CD4-positive, alpha-beta T cell (primary cell): Measurements from ENCODE around the gene ANKZF1. TPM values are rescaled to one million over a fixed set of nuclear protein-coding genes. Genes with fewer than 3 reads are reported as not detected.

ENCODE experiments used
- ATAC-seq: fragments of 200-7000 bp; cut with Tn5 transposase; one replicate; pipeline ENCODE4 v1.10.0; 2022; ENCODE audit warnings: mild to moderate bottlenecking; ENCODE audit not compliant: poor library complexity
- CTCF ChIA-PET: fragments of 350-600 bp; sonication (Branson Sonifier 250); formaldehyde crosslinking; loops from one replicate; lab custom pipeline; 2021; ENCODE audit warnings: antibody characterized with exemption, inconsistent platforms; lab: Charles Lee
- POLR2A ChIA-PET: fragments of 350-600 bp; sonication (Branson Sonifier 250); formaldehyde crosslinking; loops from one replicate; lab custom pipeline; 2021; ENCODE audit warnings: antibody characterized with exemption, inconsistent platforms; lab: Charles Lee
- DNase-seq, 14 experiments: peaks; one replicate each; pipeline ENCODE4 v3.0.0-alpha.2; 2013 to 2020; ENCODE audit warnings: mixed read lengths in 2 of 14
- H3K27ac ChIP-seq, 2 donors: one replicate each; pipeline versions ENCODE4 v1.5.1 to v1.7.0; 2013; ENCODE audit warnings: low read length in 2 of 2, low read depth in 1 of 2, mild to moderate bottlenecking in 1 of 2
- H3K27me3 ChIP-seq, 2 experiments: 1 replicate in 1 of 2; 2 replicates in 1 of 2; pipeline versions ENCODE4 v1.6.1 to v1.7.0; 2013; ENCODE audit warnings: low read length in 2 of 2, control low read depth in 1 of 2, mild to moderate bottlenecking in 1 of 2, moderate library complexity in 1 of 2; ENCODE audit not compliant: insufficient read depth in 2 of 2, control insufficient read depth in 1 of 2
- H3K36me3 ChIP-seq: one replicate; pipeline ENCODE4 v1.6.1; 2013; ENCODE audit warnings: low read length, control low read depth; ENCODE audit not compliant: insufficient read depth
- H3K4me1 ChIP-seq: one replicate; pipeline ENCODE4 v1.6.1; 2013; ENCODE audit warnings: low read length, control low read depth; ENCODE audit not compliant: insufficient read depth
- H3K4me3 ChIP-seq: one replicate; pipeline ENCODE4 v1.5.1; 2013; ENCODE audit warnings: mild to moderate bottlenecking, low read length, moderate library complexity
- H3K9me3 ChIP-seq, 2 experiments: 1 replicate in 1 of 2; 2 replicates in 1 of 2; pipeline versions ENCODE4 v1.6.1 to v1.7.0; 2013; ENCODE audit warnings: low read length in 2 of 2, mild to moderate bottlenecking in 2 of 2, control low read depth in 1 of 2, moderate library complexity in 1 of 2; ENCODE audit not compliant: control insufficient read depth in 1 of 2, insufficient read depth in 1 of 2
- H3K27ac Mint-ChIP-seq: one replicate; pipeline ENCODE4 v1.8.0; 2020; ENCODE audit warnings: mixed read lengths
- H3K27me3 Mint-ChIP-seq: one replicate; pipeline ENCODE4 v1.8.0; 2021; ENCODE audit warnings: mixed read lengths
- H3K36me3 Mint-ChIP-seq: one replicate; pipeline ENCODE4 v1.8.0; 2021; ENCODE audit warnings: low read depth, mixed read lengths
- H3K4me1 Mint-ChIP-seq: one replicate; pipeline ENCODE4 v1.8.0; 2021; ENCODE audit warnings: low read depth, mixed read lengths
- H3K4me3 Mint-ChIP-seq: one replicate; pipeline ENCODE4 v1.8.0; 2020; ENCODE audit warnings: mild to moderate bottlenecking, mixed read lengths
- H3K9me3 Mint-ChIP-seq: one replicate; pipeline ENCODE4 v1.8.0; 2020; ENCODE audit warnings: mixed read lengths
- CTCF ChIP-seq: fragments of 200-600 bp; IDR thresholded peaks from one replicate; pipeline ENCODE4 v1.8.0; 2022; ENCODE audit warnings: antibody characterized with exemption, mild to moderate bottlenecking
- intact Hi-C, 2 experiments: fragments of 100-400 bp; cut with DNase I in 1 of 2; cut with micrococcal nuclease in 1 of 2; formaldehyde crosslinking; loops; one replicate each; pipeline versions ENCODE4 v1.15.1 to v1.9.0; 2023 to 2025; cut with DNase I, micrococcal nuclease
- polyA plus RNA-seq, 2 donors: library from polyadenylated mRNA; unstranded; fragments of 120-200 nt; gene quantifications; one replicate each; pipeline ENCODE4 v1.2.1, GENCODE V29; 2013
- total RNA-seq, 174 experiments: library from RNA in 2 of 174; stranded (reverse) in 2 of 174; gene quantifications; one replicate each; pipeline ENCODE4 v1.2.3 and lab custom pipeline; 2021 to 2026

ANKZF1 gene
- total RNA-seq (100 to 1,000 TPM; 128 to 135 TPM), total RNA-seq (lab: John Stamatoyannopoulos, UW) (6.9 to 295 (median 126) reads per million in 172 experiments)
- polyA plus RNA-seq (2013, experiment 1 of 2): 92.5 TPM
- 89.9 TPM for polyA plus RNA-seq (2013, experiment 2 of 2)

GRCh38 chr2:219229305-219230058, at the start of gene ANKZF1, which contains the start of gene ATG9A:
Gene ANKZF1, plus strand, starts transcription at chr2:219229806. Its CDS starts 452 bp downstream, at chr2:219230258.
Gene ATG9A, minus strand, starts transcription at chr2:219229636. Its CDS starts 1,612 bp downstream, at chr2:219228024.
- DNase-seq (peak; percentile 95 to 99 (median 97)), ATAC-seq (peak; percentile 94)
- peaks cover 71% of the 10 kb centered on the region for H3K36me3 Mint-ChIP-seq
- no peaks in the 10 kb centered on the region for H3K9me3 Mint-ChIP-seq
- Histone ChIP-seq H3K4me1 (peaks cover 49% of the 10 kb centered on the region), H3K27me3 (no peaks in the 10 kb centered on the region), H3K36me3 (peaks cover 51% of the 10 kb centered on the region), H3K27ac (peak within 1 kb of the TSS; percentile 46 to 91), H3K4me3 (peak within 1 kb of the TSS; percentile 76), H3K9me3 (no peaks in the 10 kb centered on the region)
- intact Hi-C loops: loop anchor here (1.0 to 5.0 kb wide), 11 partner anchors 10 to 66 kb away; partner anchors contain the start of genes DNAJB2 (in 1 of the 2), GLB1L (in 1 of the 2) and STK16 (in 1 of the 2)
- peak within 1 kb of the TSS; percentile 99 for H3K27ac Mint-ChIP-seq
- ChIA-PET CTCF (interaction anchor here (0.8 to 5.1 kb wide), 11 partner anchors 17 to 70 kb away, joined by 3 to 42 read pairs (median 3); partner anchors contain the start of genes DNAJB2 and TUBA4B), POLR2A (interaction anchor here (0.6 to 5.3 kb wide), 24 partner anchors 10 to 1013 kb away, joined by 3 to 181 read pairs (median 5); partner anchors contain the start of genes ABCB6, ARPC2, CNPPD1 and DNAJB2)
- peaks cover 65% of the 10 kb centered on the region for H3K4me1 Mint-ChIP-seq
- no peaks in the 10 kb centered on the region for H3K27me3 Mint-ChIP-seq
- no peak for TF ChIP-seq CTCF
- peak within 1 kb of the TSS; percentile 96 for H3K4me3 Mint-ChIP-seq

GRCh38 chr2:219180961-219181360, 48.6 kb upstream of the ANKZF1 start:
- no peaks in the 10 kb centered on the region for H3K9me3 Mint-ChIP-seq
- ATAC-seq (no peak), DNase-seq (no peak)
- H3K36me3 Mint-ChIP-seq: peaks cover 82% of the 10 kb centered on the region
- CTCF ChIA-PET: interaction anchor here (1.2 kb wide), 2 partner anchors 108 to 151 kb away, joined by 3 read pairs; no protein-coding TSS in a partner anchor
- no peak for TF ChIP-seq CTCF
- no peaks in the 10 kb centered on the region for H3K27me3 Mint-ChIP-seq
- H3K27me3 ChIP-seq: no peaks in the 10 kb centered on the region
- peaks cover 54% of the 10 kb centered on the region for H3K36me3 ChIP-seq
- H3K4me1 Mint-ChIP-seq: peaks cover 62% of the 10 kb centered on the region
- no peak overlapping the region for H3K27ac ChIP-seq
- peak overlapping the region; percentile 70 for H3K4me3 Mint-ChIP-seq
- H3K4me1 ChIP-seq: peaks cover 65% of the 10 kb centered on the region
- H3K4me3 ChIP-seq: no peak overlapping the region
- no peaks in the 10 kb centered on the region for H3K9me3 ChIP-seq
- intact Hi-C loops: no loop called here
- peak overlapping the region; percentile 81 for H3K27ac Mint-ChIP-seq
- POLR2A ChIA-PET: interaction anchor here (0.6 to 4.4 kb wide), 6 partner anchors 16 to 73 kb away, joined by 3 to 41 read pairs (median 5); partner anchors contain the start of genes ANKZF1, ATG9A, NHEJ1 and TUBA4A

- peak overlapping the region; percentile 63 for H3K4me3 Mint-ChIP-seq
These were observed 48.1 kb upstream of the ANKZF1 start for GRCh38 chr2:219181531-219181930.

More at GRCh38 chr2:219181531-219181930, 48.1 kb upstream of the ANKZF1 start:
- no peak for ATAC-seq
- intact Hi-C loops: no loop called here
- peaks cover 60% of the 10 kb centered on the region for H3K4me1 ChIP-seq
- ChIA-PET CTCF (interaction anchor here (1.2 kb wide), 1 partner anchor 152 kb away, joined by 3 read pairs; no protein-coding TSS in a partner anchor), POLR2A (interaction anchor here (0.6 to 4.4 kb wide), 10 partner anchors 11 to 98 kb away, joined by 3 to 41 read pairs (median 3); partner anchors contain the start of genes ANKZF1, ATG9A, DNAJB2 and NHEJ1)
- H3K4me1 Mint-ChIP-seq: peaks cover 59% of the 10 kb centered on the region
- H3K4me3 ChIP-seq: no peak overlapping the region
- peak overlapping the region; percentile 81 for H3K27ac Mint-ChIP-seq
- no peaks in the 10 kb centered on the region for H3K27me3 ChIP-seq
- TF ChIP-seq CTCF: no peak
- peaks cover 54% of the 10 kb centered on the region for H3K36me3 ChIP-seq
- H3K27ac ChIP-seq: peak overlapping the region in 1 of 2 donors; percentile 29
- no peak for DNase-seq
- H3K27me3 Mint-ChIP-seq: no peaks in the 10 kb centered on the region
- H3K9me3 Mint-ChIP-seq: no peaks in the 10 kb centered on the region
- H3K9me3 ChIP-seq: no peaks in the 10 kb centered on the region
- peaks cover 83% of the 10 kb centered on the region for H3K36me3 Mint-ChIP-seq
